Dedifferentiated amniotic fluid mesenchymal stem cell (primary cell): ENCODE data around the gene GABRD.
A peak's percentile ranks its signal among the peaks of the same experiment; 100 is the strongest.

ENCODE experiments used
- DNase-seq: peaks from one replicate; pipeline ENCODE4 v3.0.0-alpha.2; 2016; ENCODE audit errors: extremely low spot score

Gene GABRD

DNA sequence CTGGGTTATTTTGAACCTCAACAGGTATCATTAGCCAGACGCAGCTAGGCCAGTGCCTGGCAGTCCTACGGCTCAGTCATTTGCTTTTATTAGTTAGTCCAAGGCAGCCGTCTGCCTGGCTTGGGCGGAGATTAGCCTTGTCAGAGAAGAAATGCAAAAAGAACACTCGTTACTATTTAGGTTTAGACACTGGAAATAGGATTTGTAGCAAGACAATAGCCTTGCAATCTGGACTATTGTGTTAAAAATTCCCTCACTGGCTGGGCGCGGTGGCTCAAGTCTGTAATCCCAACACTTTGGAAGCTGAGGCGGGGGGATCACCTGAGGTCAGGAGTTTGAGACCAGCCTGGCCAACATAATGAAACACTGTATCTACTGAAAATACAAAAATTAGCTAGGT is 20.1 kb downstream of the GABRD start:
- no peak for DNase-seq

DNA sequence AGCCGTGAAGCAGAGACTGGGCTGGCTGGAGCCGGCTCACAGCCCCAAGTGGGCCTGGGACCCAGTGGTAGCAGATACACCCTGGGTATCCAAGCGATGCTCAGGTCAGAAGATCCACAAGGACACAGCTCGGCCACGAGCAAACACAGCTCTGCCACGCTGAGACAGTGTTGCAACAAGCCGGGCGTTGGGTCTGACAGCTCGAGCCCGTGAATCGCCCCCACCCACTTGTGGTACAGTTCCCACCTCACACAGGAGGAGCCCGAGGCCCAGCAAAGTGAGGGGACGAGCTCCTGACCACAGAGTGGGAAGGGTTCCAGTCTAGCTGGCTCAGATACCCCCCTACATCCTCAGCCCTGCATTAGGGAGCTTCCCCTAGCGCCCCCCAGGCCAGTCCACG is 22.2 kb downstream of the GABRD start:
- DNase-seq, result no peak

DNA sequence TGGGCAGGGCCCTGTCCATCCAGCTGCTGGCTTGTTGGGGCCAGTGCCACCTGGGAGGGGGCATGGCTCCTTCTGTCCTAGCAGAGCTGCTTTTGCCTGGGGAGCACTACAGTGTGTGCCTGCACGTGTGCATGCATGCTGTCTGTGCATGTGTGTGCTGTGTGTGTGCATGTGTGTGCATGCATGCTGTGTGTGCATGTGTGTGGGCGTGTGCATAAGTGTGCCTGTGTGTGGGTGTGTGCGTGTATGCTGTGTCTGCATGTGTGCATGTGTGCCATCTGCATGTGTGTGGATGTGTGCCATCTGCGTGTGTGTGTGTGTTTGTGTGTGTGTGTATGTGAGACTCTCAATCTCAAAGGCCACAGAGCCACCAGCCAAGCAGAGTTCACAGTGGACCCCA is 22.7 kb downstream of the GABRD start:
- no peak for DNase-seq

DNA sequence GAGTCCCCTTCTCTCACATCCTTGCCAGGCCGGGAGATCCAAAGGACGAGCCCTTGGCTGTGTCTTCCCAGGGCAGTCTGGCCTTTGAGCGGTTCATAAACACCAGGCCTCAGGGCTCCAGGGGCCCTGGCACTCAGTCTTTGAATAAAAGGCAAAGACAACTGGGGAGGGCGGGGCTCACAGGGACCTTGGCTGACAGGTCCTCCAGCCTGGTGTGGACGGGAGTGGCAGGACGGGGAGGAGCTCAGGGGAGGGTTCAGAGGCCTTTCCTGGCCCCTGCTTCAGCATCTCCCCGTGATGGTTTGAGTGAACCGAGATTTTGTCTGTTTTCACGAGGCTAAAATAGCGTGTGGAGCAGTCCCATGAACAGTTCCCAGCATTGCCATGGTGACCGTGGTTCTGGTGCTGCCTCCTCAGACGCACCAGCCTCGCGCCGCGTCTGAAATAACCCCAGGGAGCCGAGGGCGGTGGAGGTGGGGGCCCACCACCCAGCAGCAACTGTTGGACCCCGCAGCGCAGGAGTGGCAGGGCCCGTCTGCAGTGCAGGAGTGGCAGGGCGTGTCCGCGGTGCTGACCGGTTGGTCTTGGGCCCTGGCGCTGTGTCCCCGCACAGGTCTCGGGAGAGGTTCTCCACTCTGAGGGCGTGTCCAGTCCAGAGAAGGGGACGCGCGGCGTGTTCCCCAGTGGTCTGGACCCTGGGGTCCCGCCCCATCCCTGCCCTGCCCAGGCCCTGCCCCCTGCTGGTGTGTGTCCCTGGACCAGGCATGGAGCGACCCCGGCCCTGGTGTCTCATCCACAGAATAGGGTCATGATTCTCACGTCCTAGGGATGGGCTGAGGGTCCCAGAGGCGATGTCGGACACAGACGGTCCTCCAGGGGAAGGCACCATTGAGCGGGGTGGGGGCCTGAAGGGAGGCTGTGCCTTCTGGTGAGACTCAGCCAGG is 24.0 kb downstream of the GABRD start:
- no peak for DNase-seq

DNA sequence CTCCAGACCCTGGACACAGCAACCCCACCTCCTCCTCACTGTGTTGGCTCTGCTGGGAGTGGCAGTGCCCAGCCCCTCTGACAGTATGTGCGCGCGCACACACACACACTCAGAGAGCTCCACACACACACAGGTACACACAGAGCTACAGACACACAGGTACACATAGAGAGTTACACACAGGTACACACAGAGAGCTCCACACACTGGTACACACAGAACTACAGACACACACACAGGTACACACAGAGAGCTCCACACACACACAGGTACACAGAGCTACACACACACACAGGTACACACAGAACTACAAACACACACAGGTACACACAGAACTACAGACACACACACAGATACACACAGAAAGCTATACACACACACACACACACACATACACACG is 24.7 kb downstream of the GABRD start:
- no peak for DNase-seq

DNA sequence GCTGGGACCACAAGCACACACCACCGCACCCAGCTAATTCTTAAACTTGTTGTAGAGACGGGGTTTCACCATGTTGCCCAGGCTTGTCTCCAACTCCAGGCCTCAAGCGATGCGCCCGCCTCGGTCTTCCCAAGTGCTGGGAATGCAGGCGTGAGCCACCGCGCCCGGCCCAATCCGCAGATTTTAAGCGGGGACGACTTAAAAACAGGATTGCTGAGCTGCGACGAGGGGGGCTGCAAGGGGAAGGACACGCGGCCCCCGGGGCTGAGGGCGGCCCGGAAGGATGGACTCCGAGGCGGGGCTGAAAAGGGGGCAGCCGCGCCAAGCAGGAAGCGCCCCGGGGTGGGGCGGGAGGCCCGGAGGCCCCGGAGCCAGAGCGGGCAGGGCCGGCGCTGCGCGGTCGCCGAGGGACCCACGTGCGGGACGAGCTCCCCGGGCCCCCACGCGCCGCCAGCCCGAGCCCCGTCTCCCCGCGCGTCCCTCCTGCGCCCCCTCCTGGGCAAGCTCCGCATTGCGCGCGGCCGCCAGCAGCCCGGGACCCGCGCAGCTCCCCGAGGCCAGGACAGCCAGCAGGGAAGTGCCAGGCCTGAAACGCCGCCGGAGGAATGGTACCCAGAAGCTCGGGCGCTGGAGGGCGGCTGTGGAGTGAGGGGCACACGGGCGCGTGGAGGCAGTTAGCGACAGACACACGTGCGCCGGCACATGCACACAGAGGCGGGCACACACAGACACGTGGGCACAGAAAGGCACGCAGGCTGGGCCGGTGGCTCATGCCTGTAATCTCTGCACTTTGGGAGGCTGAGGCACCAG is 25.6 kb downstream of the GABRD start:
- DNase-seq, result peak; percentile 26

DNA sequence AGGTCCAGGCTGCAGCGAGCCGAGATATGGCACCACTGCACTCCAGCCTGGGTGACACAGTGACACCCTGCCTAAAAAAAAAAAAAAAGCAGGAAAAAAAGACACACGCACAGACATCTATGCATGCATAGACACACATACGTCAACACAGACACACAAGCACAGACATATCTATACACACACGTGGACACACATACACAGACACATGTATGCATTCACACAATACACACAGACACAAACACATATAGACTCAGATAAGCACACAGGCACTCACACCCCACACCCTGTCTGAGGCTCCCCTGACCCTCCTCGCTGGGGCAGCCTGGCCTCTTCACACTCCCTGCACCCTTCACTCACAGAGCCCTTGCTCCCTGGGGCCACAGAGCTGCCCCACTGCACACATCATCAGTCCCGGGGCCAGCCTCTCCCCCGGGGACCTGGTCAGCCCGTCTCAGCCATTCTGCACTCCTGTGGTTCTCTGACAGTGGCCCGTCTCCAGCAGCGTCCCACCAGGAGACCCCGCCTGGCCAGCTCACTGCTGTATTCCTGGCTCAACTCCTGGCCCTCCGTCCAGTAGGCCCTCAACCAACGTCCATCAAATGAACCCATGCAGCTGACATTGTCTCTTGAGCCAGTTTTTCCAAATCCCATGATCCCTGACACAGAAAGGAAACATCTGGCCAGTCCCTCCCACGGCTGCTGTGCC is 26.5 kb downstream of the GABRD start:
- DNase-seq, result no peak

DNA sequence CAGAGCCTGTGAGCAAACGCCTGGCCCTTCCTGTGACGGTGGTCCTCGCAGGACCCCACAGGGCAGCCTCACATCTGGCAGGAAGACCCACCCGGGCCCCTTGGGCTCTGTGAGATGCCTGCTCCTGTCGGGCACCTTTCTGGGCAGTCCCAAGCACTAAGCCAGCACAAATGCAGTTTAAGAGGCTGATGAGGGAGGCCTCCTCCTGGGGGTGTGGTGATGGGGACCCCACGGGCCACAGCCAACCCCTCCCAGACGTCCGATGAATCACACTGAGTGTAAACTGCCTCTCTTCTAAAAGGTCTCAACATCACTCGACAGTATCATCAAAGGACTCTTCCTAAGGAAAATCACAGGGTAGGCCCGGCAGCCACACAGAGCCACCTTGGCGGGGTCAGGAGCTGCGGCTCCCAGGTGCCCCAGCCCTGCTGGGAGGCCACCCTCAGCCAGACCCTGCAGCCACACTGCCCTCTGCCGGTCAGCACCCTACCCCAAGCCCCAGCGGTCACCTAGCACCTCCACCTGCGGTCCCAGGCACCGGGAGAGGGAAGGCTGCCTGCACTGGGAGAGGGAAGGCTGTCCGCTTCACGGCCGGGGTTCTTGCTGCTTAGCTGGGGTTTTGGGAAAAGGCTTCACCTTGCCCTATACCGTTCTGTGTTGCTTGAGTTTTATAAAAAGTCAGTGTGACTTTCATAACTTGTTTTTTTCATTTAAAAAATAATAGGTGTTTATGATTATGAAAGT is 27.2 kb downstream of the GABRD start:
- no peak for DNase-seq

DNA sequence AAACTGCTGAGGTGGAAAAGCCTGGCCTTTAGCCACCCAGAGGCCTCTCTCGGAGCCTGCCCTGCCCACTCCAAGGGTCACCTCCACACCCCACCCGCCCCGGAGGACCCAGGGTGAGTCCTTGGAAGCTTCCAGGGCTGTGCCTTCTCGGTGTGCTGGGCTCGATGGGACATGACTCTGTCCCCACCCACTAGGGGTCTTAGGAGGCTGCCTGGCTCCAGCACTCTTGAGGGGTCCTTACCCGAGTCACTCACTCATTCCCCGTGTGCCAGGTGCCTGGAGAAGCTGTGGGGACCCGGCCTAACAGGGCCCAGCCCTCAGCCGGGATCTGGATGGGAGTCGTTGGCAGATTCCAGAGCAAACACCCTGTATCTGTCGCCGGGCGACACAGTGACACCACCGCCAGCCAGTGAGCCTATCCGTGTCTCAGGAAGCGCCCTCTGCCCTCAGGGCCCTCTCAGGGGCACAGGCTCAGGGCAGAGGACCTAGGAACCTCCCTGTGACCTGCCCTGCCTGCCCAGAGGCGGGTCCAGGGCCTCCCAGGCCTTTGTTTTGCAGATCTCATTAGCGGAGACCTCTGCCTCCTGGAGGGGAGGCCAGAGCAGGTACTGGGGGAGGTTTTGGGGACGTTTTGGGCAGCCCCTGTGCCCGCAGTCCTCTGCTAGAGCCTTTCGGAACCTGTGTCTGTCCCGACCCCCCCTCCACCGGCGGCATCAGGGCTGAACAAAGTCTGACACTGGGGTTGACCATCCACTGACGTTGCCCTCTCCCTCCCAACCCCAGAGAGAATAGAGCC is 28.0 kb downstream of the GABRD start:
- no peak for DNase-seq

DNA sequence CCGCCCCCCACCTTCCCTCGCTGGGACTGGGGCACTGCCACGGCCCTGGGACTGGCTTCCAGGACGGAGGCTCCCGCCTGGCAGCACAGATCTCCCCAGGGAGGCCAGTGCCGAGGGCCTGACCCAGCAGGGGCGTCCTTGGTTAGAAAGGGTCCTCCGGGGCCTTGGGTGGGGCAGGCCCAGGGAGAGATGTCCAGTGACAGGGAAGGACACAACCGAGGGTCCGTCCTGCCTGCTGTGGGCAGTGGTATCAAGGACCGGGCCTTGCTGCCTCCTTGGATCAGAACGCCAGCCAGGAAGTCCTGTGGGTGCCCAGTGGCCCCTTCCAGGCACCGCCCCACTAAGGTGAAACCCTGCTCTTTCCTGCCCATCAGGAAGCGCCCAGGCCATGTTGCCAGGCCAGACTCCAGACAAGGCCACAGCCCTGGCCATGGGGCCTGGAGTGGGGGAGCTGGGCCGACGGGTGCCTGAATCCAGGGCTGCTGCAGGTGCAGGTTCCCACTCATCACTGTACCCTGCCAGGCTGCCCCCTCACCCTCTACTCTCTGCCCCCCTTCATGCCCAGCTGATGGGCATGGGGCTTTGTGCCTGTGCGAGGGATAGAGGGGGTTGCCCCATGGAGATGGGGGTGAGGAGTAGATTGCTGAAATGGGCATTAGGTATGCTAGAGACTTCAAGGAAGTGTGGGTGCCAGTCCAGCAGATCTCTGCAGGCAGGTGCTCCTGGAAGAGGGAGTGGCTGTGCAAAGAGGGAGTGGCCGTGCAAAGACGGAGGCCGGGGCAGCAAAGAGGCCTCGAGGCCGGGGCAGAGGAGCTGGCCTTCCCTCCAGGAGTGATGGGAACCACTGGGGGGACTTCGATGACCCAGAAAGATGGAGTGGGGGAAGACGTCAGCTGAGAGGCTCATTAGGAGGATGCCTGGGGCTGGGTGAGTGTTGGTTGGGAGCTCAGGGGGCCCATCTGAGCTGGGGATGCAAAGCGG is 28.9 kb downstream of the GABRD start:
- no peak for DNase-seq

DNA sequence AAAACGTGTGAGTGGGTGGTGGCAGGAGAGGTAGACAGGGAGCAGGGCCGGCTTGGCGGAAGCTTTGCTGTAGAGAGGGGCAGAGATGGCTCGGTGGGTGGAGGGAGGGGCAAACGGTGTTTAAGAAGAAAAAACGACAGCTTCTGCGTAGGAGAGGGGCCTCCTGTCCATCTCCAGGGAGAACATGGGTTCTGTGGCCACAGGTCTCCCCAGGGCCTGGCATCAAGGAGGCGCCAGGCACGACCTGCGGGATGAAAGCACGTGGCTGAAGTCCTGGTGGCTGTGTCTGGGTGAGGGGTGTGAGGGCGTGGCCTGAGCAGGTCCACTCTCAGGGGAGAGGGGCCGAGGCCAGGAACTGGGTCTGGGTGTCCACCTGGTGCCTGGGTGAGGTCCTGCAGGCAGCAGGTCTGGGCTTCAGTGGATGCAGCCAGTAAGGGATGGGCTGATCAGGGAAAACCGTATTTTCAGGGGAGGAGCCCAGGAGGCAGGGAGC is 30.1 kb downstream of the GABRD start:
- no peak for DNase-seq

DNA sequence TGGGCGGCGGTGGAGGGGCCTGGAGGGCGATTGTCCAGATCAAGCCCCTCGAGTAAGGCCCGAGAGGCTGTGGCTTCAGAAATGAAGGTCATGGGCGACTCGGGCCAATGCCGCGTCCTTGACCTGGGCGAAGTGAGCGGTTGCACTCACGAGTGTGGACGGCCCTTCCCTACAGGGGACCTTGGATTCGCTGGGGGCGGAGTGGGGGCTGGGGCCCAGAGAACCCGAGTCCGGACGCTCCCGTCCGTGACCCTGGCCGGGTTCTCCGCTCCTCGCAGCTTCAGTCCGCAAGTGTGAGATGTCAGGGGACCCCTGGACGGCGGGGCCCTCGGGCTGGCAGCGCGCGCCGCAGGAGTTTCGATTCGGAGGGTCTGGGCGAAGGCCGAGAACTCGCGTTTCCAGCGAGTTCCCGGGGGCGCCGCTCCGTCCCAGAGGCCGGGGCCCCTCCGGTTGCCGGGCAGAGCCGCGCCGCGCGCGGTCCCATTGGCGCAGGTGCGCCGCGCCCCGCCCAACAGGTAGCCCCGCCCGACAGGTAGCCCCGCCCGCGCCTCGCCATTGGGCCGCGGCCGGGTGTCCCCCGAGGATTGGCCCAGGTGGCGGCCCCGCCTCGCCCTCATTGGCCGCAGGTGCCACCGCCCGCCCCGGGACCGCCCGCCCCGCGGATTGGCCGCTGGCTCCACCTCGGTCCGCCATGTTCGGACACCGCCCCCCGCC is 30.7 kb downstream of the GABRD start, which contains the start of gene PRKCZ:
PRKCZ (plus strand) TSS at position 694 of the 714 bp plus-strand sequence. CDS start 220 bp downstream, outside the sequence.
- DNase-seq, result no peak

DNA sequence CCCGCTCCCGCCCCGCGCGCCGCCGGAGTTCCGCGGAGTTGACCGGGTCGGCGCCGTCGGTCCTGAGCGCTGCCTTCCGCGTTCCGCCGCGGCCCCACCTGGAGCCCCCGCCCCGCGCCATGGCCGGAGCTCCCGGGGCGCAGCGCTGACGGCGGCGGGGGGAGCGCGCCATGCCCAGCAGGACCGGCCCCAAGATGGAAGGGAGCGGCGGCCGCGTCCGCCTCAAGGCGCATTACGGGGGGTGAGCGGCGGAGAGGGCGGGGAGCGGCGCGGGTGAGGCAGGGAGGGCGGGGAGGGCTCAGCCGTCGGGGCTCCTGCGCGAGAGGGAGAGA is 31.3 kb downstream of the GABRD start:
- no peak for DNase-seq

DNA sequence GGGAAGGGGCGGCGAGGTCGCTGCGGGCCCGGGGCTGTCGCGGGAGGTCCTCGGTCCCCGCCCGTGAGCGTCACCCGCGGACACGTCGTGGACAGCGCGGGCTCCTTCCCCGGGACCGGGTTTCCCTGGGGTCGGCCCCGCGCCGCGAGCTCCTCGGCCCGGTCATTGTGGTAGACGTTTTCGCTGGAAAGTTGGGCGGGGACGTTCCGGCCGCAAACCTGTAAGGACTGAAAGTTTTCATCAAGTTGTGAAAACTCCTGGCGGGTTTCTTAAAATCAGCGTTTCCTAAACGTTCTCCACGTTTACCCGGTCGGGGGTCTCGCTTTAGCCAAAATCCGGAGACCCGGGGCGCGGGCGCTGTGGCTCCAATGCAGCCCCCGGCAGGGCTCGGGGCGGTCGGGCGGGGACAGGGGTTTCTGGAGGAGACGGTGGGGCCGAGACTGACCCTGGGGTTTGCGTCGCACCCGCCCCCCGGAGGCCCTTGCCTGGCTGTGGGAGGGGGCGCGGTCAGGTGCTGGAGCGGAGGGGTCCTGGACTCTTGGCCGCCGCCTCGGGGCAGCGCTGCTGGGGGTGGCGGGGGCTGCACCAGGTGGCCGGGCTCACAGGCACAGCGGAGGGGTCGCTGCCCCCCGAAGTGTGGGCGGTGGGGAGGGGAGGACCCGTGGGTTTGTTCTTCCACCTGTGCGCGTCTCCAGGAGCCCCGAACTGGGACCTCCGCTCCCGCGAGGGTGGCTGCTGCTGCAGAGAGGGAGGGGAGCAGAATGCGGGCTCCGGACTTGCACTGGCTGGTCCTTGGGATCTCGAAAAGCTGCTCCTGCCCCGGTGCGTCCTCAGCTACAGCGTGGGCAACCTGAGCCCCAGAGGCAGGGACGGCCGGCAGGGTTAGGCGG is 31.9 kb downstream of the GABRD start:
- no peak for DNase-seq

DNA sequence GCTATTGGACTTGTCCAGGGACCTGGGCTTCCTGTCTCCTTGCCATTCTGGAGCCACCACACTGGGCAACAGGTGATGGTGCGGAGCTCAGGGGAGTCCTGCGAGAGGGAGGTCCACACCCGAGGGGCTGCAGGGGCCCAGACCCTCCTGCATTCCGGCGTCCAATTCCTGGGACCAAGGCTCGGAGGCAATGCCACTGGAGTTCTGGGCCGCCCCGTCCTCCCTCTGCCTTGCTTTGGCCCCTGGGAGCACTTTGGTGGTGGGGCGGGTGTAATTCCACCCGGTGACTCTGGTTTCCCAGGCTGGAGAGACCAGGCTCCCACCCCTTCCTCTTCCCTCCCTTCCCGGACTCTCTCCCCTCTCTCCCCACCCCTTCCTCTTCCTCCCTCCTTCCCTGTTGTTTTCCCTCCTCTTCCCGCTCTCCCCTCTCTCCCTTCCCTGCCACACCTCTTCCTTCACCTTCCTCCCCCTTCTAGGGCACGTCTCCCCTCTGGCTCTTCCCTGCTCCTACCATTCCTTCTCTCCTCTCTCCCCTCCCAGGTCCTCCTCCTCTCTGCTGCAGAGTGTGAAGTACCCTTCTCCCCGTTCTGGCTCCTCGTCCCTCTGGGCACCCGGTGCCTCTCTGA is 33.0 kb downstream of the GABRD start:
- DNase-seq, result no peak

DNA sequence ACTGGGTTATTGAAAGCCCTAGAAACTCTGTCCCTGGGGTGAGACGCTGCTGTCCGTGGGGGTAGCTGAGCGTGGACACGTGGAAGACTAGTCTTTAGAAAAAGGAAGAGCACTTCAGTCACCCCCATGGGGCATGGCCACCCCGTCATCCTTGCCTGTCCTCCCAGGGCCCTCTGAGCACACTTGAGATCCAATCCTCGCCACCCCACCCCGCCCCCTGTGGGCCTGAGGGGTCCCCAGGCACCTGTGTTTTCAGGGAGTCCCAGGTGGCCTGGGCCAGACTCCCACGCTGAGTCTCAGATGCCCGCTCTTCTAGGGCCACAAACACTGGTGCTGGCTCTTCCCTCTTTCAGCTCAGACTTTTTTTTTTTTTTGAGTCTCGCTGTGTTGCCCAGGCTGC is 33.6 kb downstream of the GABRD start:
- no peak for DNase-seq

DNA sequence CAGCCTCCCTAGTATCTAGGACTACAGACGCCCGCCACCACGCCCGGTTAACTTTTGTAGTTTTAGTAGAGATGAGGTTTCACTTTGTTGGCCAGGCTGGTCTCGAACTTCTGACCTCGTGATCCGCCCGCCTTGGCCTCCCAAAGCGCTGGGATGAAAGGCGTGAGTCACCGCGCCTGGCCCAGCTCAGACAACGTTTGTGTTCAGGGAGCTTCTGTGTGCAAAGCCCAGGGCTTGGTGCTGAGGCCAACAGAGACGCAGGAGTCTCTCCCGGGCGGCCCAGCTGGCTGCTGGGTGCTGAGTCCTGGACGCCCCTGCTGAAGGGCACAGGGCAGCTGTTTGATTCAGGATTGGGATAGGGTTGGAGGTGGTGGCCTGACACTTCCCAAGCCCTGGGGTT is 34.1 kb downstream of the GABRD start:
- DNase-seq, result no peak
